Skin epidermis (tissue), 12 donors: ENCODE results near the gene PYCR2.
A peak's percentile ranks its signal among the peaks of the same experiment; 100 is the strongest.
"Not testable (repeated sequence)": the region's sequence is repeated elsewhere in the genome, so short reads cannot be mapped to it uniquely, and the experiment has no call there.

Experiments used
- H3K27ac ChIP-seq, 21 experiments: fragments of 200-600 bp; sonication (generic) in 11 of 21; one replicate each; pipeline ENCODE4 v1.5.0; 2020; ENCODE audit warnings: mild to moderate bottlenecking in 3 of 21, inconsistent platforms in 2 of 21, moderate library complexity in 2 of 21
- H3K4me3 ChIP-seq, 7 experiments: fragments of 200-600 bp; sonication (generic) in 2 of 7; one replicate each; pipeline ENCODE4 v1.5.0; 2020; ENCODE audit warnings: inconsistent platforms in 2 of 7, mild to moderate bottlenecking in 2 of 7, moderate library complexity in 1 of 7

The PYCR2 gene

GRCh38 chr1:225944387-225944786 is 20.3 kb upstream of the PYCR2 start:
- Histone ChIP-seq H3K27ac (peak overlapping the region in 1 of 21 experiments; percentile 14), H3K4me3 (no peak overlapping the region)

- no peak overlapping the region for H3K4me3 ChIP-seq
- no peak overlapping the region for H3K27ac ChIP-seq
Measured at GRCh38 chr1:225943582-225943981, 19.5 kb upstream of the PYCR2 start.

GRCh38 chr1:225942574-225942973 is 18.5 kb upstream of the PYCR2 start:
- H3K4me3 ChIP-seq: no peak overlapping the region
- no peak overlapping the region for H3K27ac ChIP-seq

- no peak overlapping the region for H3K4me3 ChIP-seq
- no peak overlapping the region for H3K27ac ChIP-seq
Measured at GRCh38 chr1:225941942-225942222, 17.8 kb upstream of the PYCR2 start.

GRCh38 chr1:225941187-225941941 is 17.3 kb upstream of the PYCR2 start, which contains the start of gene LEFTY2:
TSS of gene LEFTY2 (minus strand) at chr1:225941220. CDS start at chr1:225941140, 80 bp downstream.
- no peak within 1 kb of the TSS for H3K4me3 ChIP-seq
- H3K27ac ChIP-seq: peak within 1 kb of the TSS in 2 of 21 experiments; percentile 25 to 63

- peak overlapping the region in 2 of 21 experiments; percentile 25 to 63 for H3K27ac ChIP-seq
- H3K4me3 ChIP-seq: no peak overlapping the region
Measured at GRCh38 chr1:225940385-225941151, 16.5 kb upstream of the PYCR2 start.

GRCh38 chr1:225939939-225940310 is 15.9 kb upstream of the PYCR2 start:
- peak overlapping the region in 1 of 7 experiments; percentile 18 for H3K4me3 ChIP-seq
- H3K27ac ChIP-seq: not testable (repeated sequence)

- peak overlapping the region in 1 of 7 experiments; percentile 18 for H3K4me3 ChIP-seq
- not testable (repeated sequence) for H3K27ac ChIP-seq
Measured at GRCh38 chr1:225939097-225939938, 15.3 kb upstream of the PYCR2 start.

GRCh38 chr1:225937048-225937968 is 13.3 kb upstream of the PYCR2 start:
- no peak overlapping the region for H3K4me3 ChIP-seq
- peak overlapping the region in 1 of 21 experiments; percentile 23 for H3K27ac ChIP-seq

- Histone ChIP-seq H3K27ac (peak overlapping the region in 1 of 21 experiments; percentile 23), H3K4me3 (no peak overlapping the region)
Measured at GRCh38 chr1:225936523-225936922, 12.5 kb upstream of the PYCR2 start.

- not testable (repeated sequence) for H3K27ac ChIP-seq, H3K4me3 ChIP-seq
Measured at GRCh38 chr1:225936086-225936485, 12.0 kb upstream of the PYCR2 start.

- H3K27ac ChIP-seq: no peak overlapping the region
- H3K4me3 ChIP-seq: no peak overlapping the region
Measured at GRCh38 chr1:225934711-225935110, 10.7 kb upstream of the PYCR2 start.

GRCh38 chr1:225933072-225933471 is 9.0 kb upstream of the PYCR2 start:
- no peak overlapping the region for H3K4me3 ChIP-seq
- H3K27ac ChIP-seq: no peak overlapping the region

GRCh38 chr1:225931270-225932136 is 7.5 kb upstream of the PYCR2 start:
- no peak overlapping the region for H3K27ac ChIP-seq
- no peak overlapping the region for H3K4me3 ChIP-seq

GRCh38 chr1:225930566-225930965 is 6.5 kb upstream of the PYCR2 start:
- H3K4me3 ChIP-seq: no peak overlapping the region

GRCh38 chr1:225929462-225929861 is 5.4 kb upstream of the PYCR2 start:
- H3K4me3 ChIP-seq, H3K27ac ChIP-seq: not testable (repeated sequence)

More at GRCh38 chr1:225930566-225930965, 6.5 kb upstream of the PYCR2 start:
- no peak overlapping the region for H3K27ac ChIP-seq

- H3K27ac ChIP-seq: peak overlapping the region in 1 of 21 experiments; percentile 23
- no peak overlapping the region for H3K4me3 ChIP-seq
Measured at GRCh38 chr1:225928186-225929175, 4.4 kb upstream of the PYCR2 start.
